Urothelium cell line (cell line): Measurements from ENCODE around the gene RRAGB.
"Not testable (repeated sequence)": the region's sequence is repeated elsewhere in the genome, so short reads cannot be mapped to it uniquely, and the experiment has no call there.

ENCODE experiments used
- DNase-seq: peaks from one replicate; pipeline ENCODE4 v3.0.0; 2011; ENCODE audit warnings: low spot score, mixed read lengths
- FAIRE-seq: peaks from 2 replicates; lab custom pipeline; 2011; peaks lifted over from hg19 to GRCh38; lab: Jason Lieb, UNC

RRAGB gene

DNA sequence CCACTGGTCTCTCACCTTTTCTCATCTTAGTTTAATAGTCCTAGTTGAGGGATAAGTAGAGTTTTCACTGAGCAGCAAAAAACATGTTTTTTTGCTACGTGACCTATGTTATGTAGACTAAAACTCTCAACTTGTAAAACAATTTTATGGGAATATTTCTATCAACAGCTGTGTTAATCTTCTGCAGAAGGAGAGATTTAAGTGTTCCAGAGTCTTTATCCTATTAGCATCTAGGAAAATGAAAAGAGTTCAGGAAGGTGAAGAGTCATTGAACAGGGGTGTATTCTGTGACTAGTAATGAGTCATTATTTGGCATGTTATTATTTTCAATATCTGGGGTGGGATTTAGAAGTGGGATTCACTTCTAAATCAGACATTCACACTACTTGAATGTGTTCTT, 41.9 kb downstream of the RRAGB start:
- FAIRE-seq (no peak), DNase-seq (no peak)

GRCh38 chrX:55767100-55767499, 49.6 kb downstream of the RRAGB start:
- DNase-seq: no peak
- FAIRE-seq: no peak

GRCh38 chrX:55774419-55774818, 56.9 kb downstream of the RRAGB start:
- not testable (repeated sequence) for FAIRE-seq, DNase-seq

GRCh38 chrX:55777596-55777995, 60.0 kb downstream of the RRAGB start:
- DNase-seq: no peak
- no peak for FAIRE-seq

GRCh38 chrX:55778322-55778721, 60.8 kb downstream of the RRAGB start:
- no peak for DNase-seq
- no peak for FAIRE-seq

DNA sequence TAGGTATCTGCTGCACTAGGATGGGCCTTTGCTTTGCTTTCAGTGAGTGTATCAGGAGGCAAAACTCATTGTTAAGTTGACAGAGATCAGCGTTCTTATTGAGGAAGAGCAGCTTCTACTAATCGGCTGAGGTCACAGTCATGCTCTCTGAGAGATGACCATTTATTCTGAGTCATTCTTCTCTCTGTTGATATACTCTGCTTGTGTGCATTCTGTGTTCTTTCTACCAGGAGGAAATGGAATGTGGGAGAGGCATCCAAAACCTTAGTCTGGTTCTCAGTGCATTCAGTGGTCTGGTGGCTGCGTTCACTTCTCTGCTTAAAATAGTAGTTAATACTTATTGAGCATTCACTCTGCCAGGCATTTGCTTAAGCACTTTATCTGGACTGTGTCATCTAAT, 66.2 kb downstream of the RRAGB start:
- DNase-seq (no peak), FAIRE-seq (no peak)

DNA sequence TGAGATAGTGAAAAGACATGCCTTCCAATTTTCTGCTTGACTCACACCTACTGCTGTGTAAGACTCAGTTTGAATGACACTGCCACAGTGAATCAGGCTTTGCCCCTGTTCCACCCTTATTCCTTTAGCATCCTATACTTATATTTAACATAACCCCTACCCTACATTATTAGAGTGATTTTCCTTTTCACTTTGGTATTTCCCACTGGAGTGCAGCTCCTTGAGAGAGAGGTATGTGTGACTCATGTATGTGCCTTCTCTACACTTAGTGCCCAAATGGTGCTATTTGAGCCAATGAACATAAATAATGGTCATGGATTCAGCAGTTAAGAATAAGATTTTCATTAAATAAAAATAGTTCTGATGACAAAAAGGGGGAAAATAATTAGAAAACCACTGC, 69.5 kb downstream of the RRAGB start:
- FAIRE-seq (no peak), DNase-seq (no peak)

- DNase-seq: no peak
- no peak for FAIRE-seq
Measured at GRCh38 chrX:55787727-55788126, 70.2 kb downstream of the RRAGB start.

DNA sequence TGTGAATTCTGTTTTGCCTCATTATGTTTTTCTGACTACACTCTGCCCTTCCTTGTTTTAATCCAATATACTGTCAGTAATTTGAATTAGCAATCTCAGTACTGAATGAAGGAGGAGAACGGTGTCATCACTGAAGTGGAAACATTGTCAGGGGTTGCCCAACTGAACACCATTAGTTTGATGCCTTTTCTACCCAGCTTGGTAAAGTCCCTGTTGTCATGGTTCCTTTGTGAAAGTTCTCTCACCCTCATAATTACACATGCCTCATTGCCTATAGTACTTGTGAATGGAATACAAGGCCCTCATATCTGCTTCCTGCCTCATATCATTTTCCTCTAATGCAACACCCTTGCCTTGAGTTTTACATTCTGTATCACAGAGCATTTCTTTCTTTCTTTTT, 76.9 kb downstream of the RRAGB start:
- FAIRE-seq: no peak
- DNase-seq: no peak

GRCh38 chrX:55796496-55796895, 78.9 kb downstream of the RRAGB start:
- no peak for DNase-seq
- no peak for FAIRE-seq

GRCh38 chrX:55801811-55802210, 84.3 kb downstream of the RRAGB start:
- FAIRE-seq: no peak

More at GRCh38 chrX:55801811-55802210, 84.3 kb downstream of the RRAGB start:
- DNase-seq: no peak
